ENCODE results near the gene PRKCA. TPM values are rescaled to one million over a fixed set of nuclear protein-coding genes. Genes with fewer than 3 reads are reported as not detected.
"Not testable (repeated sequence)": the region's sequence is repeated elsewhere in the genome, so short reads cannot be mapped to it uniquely, and the experiment has no call there.

Gene PRKCA
- total and polyA plus RNA-seq, 2 experiments from 2014 or later = 6.4 to 35.4 TPM

DNA sequence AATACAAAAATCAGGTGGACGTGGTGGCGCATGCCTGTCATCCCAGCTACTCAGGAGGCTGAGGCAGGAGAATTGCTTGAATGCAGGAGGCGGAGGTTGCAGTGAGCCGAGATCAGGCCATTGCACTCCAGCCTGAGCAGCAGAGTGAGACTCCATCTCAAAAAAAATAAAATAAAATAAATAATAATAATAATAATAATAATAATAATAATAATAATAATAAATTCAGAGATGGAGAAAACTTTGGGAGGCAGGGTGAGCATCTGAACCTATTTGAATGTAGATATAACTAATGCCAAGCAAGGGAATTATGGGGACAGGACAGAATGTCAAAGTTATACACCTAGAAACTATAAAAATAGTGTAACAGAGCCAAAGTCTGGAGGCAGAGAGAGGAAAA, 39.9 kb downstream of the PRKCA start:
- H3K27ac ChIP-seq (ENCODE audit: low read depth); H3K9me3 Mint-ChIP-seq; H3K36me3 Mint-ChIP-seq (ENCODE audit: low read depth); H2AFZ ChIP-seq; H4K20me1 ChIP-seq (replicated peaks; ENCODE audit: insufficient read depth); H3K36me3 ChIP-seq (ENCODE audit: insufficient read depth); H3K4me1 ChIP-seq (ENCODE audit: insufficient read depth); DNase-seq (ENCODE audit: low spot score); H3K27ac Mint-ChIP-seq; H3K9me2 ChIP-seq (ENCODE audit: insufficient read depth); H3K27me3 ChIP-seq (ENCODE audit: insufficient read depth); H3K27me3 Mint-ChIP-seq (ENCODE audit: insufficient read depth, low read depth, poor library complexity); ATAC-seq; H3K4me3 ChIP-seq; H3K79me2 ChIP-seq (replicated peaks; ENCODE audit: insufficient read depth); H3K4me3 Mint-ChIP-seq; H3F3A ChIP-seq (replicated peaks; ENCODE audit: low read depth); H3K4me2 ChIP-seq: not testable (repeated sequence)
- H3K4me1 Mint-ChIP-seq = peaks cover 16% of the 10 kb centered on the region

DNA sequence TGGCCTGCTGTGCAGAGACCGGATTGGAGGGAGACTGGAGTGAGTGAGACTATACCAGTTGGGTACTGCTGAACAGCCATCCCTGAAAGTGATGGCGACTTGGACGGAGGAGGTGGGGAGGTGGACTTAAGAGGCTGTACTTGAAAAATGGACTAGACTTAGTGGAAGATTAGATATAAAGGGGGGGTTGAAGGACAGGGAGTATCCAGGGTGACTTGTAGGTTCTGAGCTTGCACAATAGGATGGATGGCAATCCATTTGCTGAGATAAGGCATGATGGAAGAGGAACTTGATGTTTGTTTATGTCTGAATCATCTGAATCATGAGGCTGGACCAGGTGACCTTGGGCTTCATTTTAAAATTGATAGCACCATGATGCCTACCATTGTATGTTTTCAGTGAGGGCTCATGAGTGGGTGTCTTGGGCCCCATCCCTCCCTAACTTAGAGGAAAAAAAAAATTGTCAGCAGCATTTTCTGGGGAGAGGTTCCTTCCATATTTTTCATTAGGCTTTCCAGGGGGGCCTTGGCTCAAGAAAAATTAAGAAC, 41.2 kb downstream of the PRKCA start:
- H3K79me2 ChIP-seq (replicated peaks; ENCODE audit: insufficient read depth) = no peaks in the 10 kb centered on the region; the same call in 1 of the 2 replicates
- H2AFZ ChIP-seq = no peak overlapping the region
- no peak overlapping the region for H3K27ac ChIP-seq (ENCODE audit: low read depth)

DNA sequence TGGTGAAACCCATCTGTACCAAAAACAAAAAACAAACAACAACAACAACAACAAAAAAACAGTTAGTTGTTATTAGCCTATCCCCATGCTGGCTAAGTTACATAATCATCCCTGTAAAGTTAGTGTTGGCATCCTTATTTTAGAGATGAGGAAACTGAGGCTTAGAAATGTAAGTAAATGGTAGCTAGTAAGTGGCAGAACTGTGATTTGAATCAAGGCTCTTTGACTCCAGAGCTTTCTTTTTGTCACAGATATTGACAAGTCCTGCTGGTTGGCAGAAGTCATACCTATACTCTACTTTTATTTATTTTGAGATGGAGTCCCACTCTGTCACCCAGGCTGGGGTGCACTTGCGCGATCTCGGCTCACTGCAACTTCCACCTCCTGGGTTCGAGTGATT, 42.1 kb downstream of the PRKCA start:
- H3K4me3 Mint-ChIP-seq = no peak overlapping the region
- H3K27ac Mint-ChIP-seq = no peak overlapping the region
- TF ChIP-seq, protein P1, sequence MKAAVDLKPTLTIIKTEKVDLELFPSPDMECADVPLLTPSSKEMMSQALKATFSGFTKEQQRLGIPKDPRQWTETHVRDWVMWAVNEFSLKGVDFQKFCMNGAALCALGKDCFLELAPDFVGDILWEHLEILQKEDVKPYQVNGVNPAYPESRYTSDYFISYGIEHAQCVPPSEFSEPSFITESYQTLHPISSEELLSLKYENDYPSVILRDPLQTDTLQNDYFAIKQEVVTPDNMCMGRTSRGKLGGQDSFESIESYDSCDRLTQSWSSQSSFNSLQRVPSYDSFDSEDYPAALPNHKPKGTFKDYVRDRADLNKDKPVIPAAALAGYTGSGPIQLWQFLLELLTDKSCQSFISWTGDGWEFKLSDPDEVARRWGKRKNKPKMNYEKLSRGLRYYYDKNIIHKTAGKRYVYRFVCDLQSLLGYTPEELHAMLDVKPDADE (IDR thresholded peaks at IDR 0.05) = no peak
- TF ChIP-seq, protein P2, sequence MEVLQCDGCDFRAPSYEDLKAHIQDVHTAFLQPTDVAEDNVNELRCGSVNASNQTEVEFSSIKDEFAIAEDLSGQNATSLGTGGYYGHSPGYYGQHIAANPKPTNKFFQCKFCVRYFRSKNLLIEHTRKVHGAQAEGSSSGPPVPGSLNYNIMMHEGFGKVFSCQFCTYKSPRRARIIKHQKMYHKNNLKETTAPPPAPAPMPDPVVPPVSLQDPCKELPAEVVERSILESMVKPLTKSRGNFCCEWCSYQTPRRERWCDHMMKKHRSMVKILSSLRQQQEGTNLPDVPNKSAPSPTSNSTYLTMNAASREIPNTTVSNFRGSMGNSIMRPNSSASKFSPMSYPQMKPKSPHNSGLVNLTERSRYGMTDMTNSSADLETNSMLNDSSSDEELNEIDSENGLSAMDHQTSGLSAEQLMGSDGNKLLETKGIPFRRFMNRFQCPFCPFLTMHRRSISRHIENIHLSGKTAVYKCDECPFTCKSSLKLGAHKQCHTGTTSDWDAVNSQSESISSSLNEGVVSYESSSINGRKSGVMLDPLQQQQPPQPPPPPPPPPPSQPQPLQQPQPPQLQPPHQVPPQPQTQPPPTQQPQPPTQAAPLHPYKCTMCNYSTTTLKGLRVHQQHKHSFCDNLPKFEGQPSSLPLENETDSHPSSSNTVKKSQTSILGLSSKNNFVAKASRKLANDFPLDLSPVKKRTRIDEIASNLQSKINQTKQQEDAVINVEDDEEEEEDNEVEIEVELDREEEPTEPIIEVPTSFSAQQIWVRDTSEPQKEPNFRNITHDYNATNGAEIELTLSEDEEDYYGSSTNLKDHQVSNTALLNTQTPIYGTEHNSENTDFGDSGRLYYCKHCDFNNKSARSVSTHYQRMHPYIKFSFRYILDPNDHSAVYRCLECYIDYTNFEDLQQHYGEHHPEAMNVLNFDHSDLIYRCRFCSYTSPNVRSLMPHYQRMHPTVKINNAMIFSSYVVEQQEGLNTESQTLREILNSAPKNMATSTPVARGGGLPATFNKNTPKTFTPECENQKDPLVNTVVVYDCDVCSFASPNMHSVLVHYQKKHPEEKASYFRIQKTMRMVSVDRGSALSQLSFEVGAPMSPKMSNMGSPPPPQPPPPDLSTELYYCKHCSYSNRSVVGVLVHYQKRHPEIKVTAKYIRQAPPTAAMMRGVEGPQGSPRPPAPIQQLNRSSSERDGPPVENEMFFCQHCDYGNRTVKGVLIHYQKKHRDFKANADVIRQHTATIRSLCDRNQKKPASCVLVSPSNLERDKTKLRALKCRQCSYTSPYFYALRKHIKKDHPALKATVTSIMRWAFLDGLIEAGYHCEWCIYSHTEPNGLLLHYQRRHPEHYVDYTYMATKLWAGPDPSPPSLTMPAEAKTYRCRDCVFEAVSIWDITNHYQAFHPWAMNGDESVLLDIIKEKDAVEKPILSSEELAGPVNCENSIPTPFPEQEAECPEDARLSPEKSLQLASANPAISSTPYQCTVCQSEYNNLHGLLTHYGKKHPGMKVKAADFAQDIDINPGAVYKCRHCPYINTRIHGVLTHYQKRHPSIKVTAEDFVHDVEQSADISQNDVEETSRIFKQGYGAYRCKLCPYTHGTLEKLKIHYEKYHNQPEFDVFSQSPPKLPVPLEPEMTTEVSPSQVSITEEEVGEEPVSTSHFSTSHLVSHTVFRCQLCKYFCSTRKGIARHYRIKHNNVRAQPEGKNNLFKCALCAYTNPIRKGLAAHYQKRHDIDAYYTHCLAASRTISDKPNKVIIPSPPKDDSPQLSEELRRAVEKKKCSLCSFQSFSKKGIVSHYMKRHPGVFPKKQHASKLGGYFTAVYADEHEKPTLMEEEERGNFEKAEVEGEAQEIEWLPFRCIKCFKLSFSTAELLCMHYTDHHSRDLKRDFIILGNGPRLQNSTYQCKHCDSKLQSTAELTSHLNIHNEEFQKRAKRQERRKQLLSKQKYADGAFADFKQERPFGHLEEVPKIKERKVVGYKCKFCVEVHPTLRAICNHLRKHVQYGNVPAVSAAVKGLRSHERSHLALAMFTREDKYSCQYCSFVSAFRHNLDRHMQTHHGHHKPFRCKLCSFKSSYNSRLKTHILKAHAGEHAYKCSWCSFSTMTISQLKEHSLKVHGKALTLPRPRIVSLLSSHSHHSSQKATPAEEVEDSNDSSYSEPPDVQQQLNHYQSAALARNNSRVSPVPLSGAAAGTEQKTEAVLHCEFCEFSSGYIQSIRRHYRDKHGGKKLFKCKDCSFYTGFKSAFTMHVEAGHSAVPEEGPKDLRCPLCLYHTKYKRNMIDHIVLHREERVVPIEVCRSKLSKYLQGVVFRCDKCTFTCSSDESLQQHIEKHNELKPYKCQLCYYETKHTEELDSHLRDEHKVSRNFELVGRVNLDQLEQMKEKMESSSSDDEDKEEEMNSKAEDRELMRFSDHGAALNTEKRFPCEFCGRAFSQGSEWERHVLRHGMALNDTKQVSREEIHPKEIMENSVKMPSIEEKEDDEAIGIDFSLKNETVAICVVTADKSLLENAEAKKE (CRISPR knock-in tag; IDR thresholded peaks at IDR 0.05) = no peak
- TF ChIP-seq NANOG (IDR thresholded peaks at IDR 0.05; ENCODE audit: borderline replicate concordance) = no peak
- no peak for TF ChIP-seq ZNF331 (CRISPR knock-in tag; IDR thresholded peaks at IDR 0.05; ENCODE audit: low read depth)
- no peak for TF ChIP-seq EZH2phosphoT487 (IDR thresholded peaks at IDR 0.05; ENCODE audit: unreplicated experiment)

More for the DNA sequence above, 41.2 kb downstream of the PRKCA start:
- no peaks in the 10 kb centered on the region for H4K20me1 ChIP-seq (replicated peaks; ENCODE audit: insufficient read depth)
- TF ChIP-seq POLR2AphosphoS5 (IDR thresholded peaks at IDR 0.05; ENCODE audit: low read depth) = no peak
- no peaks in the 10 kb centered on the region for H3K4me1 ChIP-seq (ENCODE audit: insufficient read depth)
- no peak overlapping the region for H3K4me2 ChIP-seq
- ATAC-seq (no peak), DNase-seq (ENCODE audit: low spot score) (no peak)
- no peaks in the 10 kb centered on the region for H3K9me3 Mint-ChIP-seq
- H3K4me1 Mint-ChIP-seq = peaks cover 12% of the 10 kb centered on the region; the same call in 2 of the 3 replicates
- H3K27me3 ChIP-seq (ENCODE audit: insufficient read depth) = no peaks in the 10 kb centered on the region
- H3K4me3 ChIP-seq = no peak overlapping the region
- H3K9me2 ChIP-seq (ENCODE audit: insufficient read depth) = no peaks in the 10 kb centered on the region
- no peak overlapping the region for H3K27ac Mint-ChIP-seq
- H3F3A ChIP-seq (replicated peaks; ENCODE audit: low read depth) = no peaks in the 10 kb centered on the region
- no peaks in the 10 kb centered on the region for H3K36me3 ChIP-seq (ENCODE audit: insufficient read depth)
- H3K36me3 Mint-ChIP-seq (ENCODE audit: low read depth) = no peaks in the 10 kb centered on the region
- H3K27me3 Mint-ChIP-seq (ENCODE audit: insufficient read depth, low read depth, poor library complexity) = peaks cover 3% of the 10 kb centered on the region
- H3K4me3 Mint-ChIP-seq = no peak overlapping the region

More for the DNA sequence above, 42.1 kb downstream of the PRKCA start:
- Histone ChIP-seq H3K79me2 (replicated peaks; ENCODE audit: insufficient read depth) (no peaks in the 10 kb centered on the region; the same call in 1 of the 2 replicates), H3K36me3 (ENCODE audit: insufficient read depth) (no peaks in the 10 kb centered on the region), H3K9me2 (ENCODE audit: insufficient read depth) (no peaks in the 10 kb centered on the region), H3K4me1 (ENCODE audit: insufficient read depth) (no peaks in the 10 kb centered on the region), H2AFZ (no peak overlapping the region), H3K27ac (ENCODE audit: low read depth) (no peak overlapping the region), H3K4me2 (no peak overlapping the region), H3K27me3 (ENCODE audit: insufficient read depth) (no peaks in the 10 kb centered on the region), H4K20me1 (replicated peaks; ENCODE audit: insufficient read depth) (no peaks in the 10 kb centered on the region), H3F3A (replicated peaks; ENCODE audit: low read depth) (no peaks in the 10 kb centered on the region), H3K4me3 (no peak overlapping the region)
- H3K36me3 Mint-ChIP-seq (ENCODE audit: low read depth) = no peaks in the 10 kb centered on the region
- DNase-seq (ENCODE audit: low spot score) = no peak
- ATAC-seq = no peak
- no peaks in the 10 kb centered on the region for H3K9me3 Mint-ChIP-seq
- peaks cover 13% of the 10 kb centered on the region; the same call in 2 of the 3 replicates for H3K4me1 Mint-ChIP-seq
- peaks cover 3% of the 10 kb centered on the region for H3K27me3 Mint-ChIP-seq (ENCODE audit: insufficient read depth, low read depth, poor library complexity)
